HG03175 (cell line): ENCODE measurements around the gene RSPO1.

Experiments used
- ATAC-seq: cut with Tn5 transposase; IDR thresholded peaks from one replicate; pipeline ENCODE4 v1.9.1; 2021; ENCODE audit warnings: mild to moderate bottlenecking, moderate library complexity; ENCODE audit not compliant: unreplicated experiment

Gene RSPO1

DNA sequence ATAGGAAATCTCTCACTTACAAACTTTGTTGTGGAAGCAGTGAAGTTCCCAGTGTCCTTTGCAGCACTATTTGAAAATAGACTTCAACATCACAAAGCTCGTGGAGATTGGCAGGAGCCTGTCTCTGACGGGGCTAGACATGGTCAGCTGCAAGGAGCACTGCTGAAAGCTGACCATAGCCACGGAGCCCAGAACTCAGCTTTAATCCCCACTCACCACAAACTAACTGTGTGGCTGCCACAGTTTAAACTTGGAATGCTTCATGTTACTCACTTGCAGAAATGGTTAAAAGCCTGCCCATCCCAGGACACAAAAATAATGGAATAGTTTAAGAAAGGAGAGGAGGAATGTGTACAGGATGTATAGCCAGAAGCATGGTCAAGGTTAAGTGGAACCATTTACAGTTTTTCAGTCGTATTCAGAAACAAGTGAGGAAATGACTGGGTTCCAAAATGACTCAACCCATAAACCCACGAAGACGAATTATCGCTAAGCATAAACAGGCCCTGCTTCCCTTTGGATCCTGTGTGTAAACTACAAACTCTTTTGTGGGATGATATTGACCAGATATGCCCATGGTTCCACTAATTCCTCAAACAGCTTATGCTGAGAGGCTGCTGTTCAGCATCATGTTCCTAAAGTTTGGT, 59.7 kb downstream of the RSPO1 start:
- ATAC-seq, result no peak

DNA sequence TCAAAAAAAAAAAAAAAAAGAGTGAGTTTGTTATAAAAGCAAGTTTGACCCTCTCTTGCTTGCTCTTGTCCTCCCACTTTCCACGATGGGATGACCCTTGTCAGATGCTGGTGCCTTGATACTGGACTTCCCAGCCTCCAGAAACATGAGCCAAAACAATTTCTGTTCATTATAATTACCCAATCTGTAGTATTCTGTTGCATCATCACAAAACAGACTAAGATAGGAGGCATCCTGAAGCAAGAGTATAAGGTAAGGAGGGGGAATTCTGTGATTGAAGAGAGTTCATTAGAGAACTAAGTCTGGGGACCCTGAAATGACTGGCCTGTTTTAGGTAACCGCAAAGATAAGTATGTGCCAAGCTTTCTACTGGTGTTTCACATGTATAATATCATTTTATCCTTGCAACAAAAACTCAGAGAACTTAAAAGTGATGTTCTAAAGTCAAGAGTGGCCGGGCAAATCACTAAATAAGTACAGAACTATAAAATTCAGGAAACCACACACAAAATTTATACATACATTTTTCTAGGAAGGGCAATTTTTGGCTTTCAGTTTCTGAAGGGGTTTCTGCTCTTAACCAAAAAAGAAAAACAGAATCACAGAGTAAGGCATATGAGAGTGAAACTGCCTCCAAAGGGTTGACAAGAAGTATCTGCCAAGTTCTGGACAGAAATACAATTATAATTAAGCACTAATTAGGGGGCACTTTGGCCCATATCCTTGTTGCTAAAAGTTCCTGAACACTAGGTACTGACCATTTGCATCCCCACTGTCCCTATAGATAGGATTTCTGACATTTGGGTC, 64.0 kb downstream of the RSPO1 start:
- ATAC-seq, result no peak

- no peak for ATAC-seq
These were observed 67.7 kb downstream of the RSPO1 start for GRCh38 chr1:37567023-37567422.

DNA sequence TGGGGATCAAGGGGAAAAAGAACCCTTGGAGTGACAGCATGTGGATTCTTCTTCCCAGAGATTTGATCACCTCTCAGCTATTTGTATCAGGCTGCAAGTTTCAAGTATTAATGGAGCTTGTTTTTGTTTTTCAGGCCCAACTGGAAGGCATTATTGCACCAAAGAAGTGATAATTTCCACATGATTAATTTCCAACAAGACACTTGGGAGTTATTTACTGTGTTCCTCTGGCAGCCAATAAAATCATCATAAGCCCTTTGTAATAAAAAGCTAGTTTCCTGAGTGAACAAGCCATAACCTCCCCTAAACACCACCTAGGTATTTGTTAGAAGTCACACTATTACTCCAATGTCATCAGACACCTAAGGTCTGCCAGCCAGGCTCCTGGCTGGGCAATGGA, 69.8 kb downstream of the RSPO1 start:
- ATAC-seq, result no peak

GRCh38 chr1:37562984-37563383, 71.7 kb downstream of the RSPO1 start:
- ATAC-seq, result no peak
